NCI-H2227 treated with DMSO at 0.1 percent for 48 hours (cell line): Measurements from ENCODE around the gene CXXC1.
"Not testable (repeated sequence)": the region's sequence is repeated elsewhere in the genome, so short reads cannot be mapped to it uniquely, and the experiment has no call there.

Experiments used
- DNase-seq: peaks from one replicate; lab custom pipeline; 2025; lab: John Stamatoyannopoulos, UW

Gene CXXC1

DNA sequence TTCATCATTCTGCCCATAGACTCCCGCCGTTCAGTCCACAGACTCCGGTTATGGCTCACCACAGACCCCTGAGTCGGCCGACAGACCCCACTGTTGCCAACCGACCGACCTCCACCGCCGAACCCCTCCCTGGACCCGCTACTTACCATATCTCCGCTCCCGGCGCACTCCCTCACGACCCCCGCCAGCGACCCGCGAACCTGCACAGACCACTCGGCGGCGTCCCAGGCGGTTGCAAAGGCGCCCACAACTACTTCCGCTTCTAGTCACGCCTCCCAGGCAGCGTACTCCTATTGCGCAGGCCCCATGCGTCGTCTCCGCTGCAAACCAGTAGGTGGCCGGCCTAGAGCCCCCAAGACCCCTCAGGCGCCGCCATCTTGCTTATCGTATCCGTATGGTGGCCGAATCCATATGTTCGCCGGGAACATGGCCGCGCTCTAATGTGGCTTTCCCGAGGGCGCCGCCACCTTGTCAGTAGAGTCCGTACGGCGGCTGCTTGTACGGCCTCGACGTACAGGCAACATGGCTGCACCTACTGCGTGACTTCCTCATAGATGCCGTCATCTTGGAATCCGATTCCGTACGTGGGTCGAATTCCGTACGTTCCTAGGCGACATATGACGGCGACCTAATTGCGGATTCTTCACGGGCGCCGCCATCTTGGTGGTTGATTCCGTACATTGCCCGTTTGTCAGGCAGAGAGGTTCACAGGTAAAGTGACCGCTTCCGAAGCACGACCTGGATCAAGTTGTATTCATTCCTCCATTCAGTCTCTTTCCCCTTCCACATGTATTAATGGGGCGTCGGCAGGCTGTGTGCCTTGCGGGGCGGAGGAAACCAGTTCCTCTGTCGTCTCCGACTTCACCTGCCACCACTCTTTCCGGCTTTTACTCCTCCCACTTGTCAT lies at the start of gene CXXC1:
CXXC1 (minus strand) TSS at position 252 of the 907 bp plus-strand sequence; CDS start at position 149, 103 bp downstream.
- DNase-seq: peak; percentile 98

DNA sequence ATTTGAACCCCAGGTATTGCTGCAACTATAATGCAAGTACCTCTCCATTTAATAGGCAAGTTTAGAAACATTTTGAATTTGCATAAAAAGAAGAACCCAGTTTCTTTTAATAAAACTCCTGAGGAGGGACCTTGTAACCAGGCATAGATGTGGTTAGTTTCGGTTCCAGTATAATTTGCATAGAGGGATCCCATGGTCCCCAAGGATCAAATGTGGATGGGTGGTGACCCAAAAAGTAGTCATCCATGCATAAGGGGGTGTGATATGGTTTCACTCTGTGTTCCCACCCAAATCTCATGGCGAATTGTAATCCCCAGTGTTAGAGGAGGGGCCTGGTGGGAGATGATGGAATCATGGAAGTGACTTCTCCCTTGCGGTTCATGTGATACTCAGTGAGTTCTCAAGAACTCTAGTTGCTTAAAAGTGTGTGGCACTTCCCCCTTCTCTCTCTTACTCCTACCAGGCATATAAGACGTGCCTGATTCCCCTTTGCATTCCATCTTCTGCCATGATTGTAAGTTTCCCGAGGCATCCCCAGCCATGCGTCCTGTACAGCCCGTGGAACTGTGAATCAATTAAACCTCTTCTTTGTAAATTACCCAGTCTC lies 47.2 kb upstream of the CXXC1 start:
- DNase-seq: no peak

GRCh38 chr18:50331691-50332090 lies 44.2 kb upstream of the CXXC1 start:
- DNase-seq: no peak

GRCh38 chr18:50330176-50330575 lies 42.7 kb upstream of the CXXC1 start:
- DNase-seq: no peak

DNA sequence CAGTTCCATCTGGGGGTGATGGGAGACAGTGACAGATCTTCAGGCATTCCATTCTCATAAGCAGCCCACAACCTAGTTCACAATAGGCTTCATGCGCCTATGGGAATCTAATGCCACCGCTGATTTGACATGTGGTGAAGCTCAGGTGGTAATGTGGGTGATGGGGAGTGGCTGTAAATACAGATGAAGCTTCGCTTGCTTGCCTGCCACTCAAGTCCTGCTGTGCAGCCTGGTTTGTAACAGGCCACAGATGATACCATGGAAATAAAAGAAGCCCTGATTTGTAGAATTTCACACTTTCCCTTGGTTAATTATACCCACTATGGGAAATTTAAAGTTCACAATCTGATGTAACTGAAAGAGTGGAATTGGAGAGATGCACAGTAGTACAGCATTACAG lies 40.5 kb upstream of the CXXC1 start:
- no peak for DNase-seq

DNA sequence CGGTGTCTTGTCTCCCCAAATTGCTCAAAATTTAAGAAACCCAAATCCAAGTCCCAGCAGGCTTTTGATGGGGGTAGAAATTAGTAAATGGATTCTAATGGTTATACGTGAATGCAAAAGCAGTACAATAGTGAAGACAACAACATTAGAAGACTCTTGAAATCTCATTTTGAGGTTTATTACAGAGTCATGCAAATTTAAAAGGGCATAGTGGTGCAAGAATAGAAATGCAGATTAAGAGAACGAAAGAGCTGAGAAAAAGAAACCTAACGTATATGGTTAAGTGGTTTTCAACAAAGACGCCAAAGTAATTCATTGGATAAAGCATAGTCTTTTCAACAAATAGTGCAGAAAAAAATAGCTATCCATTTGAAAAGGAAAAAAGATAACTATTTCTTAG lies 33.2 kb upstream of the CXXC1 start:
- no peak for DNase-seq

GRCh38 chr18:50315100-50315871 lies 27.8 kb upstream of the CXXC1 start:
- DNase-seq: no peak

GRCh38 chr18:50313873-50314460 lies 26.5 kb upstream of the CXXC1 start:
- no peak for DNase-seq

- no peak for DNase-seq
These were observed 25.6 kb upstream of the CXXC1 start for GRCh38 chr18:50313031-50313607.

DNA sequence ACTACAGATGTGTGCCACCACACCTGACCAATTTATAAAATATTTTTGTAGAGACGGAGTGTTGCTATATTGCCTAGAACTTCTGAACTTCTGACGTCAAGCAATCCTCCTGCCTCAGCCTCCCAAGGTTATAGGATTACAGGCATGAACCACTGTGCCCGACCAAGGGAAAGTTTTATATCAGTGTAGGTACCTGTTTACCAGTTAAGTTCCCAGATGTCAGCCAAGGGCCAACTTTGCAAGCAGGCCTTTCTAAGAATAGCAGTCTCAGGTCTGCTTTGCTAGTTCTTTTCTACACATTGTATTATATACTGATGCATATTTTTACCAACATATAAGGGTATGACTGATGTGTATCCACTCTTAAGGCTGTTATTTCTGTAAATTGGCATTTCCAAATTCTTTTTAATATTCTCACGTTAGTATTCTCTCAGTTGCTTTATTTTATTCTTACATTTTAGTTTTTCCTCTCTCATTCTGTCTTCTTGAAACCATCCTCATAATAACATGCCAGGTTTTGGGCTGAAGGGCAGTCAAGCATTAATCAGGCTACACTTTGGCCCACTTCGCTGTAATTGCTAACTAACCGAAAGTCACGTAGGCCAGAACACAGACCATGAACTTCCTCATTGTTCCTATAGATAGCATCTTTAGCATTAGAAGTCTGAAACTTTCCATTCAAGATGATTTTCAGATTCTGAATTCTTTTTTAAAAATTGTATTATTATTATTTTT lies 25.0 kb upstream of the CXXC1 start:
- DNase-seq: no peak

DNA sequence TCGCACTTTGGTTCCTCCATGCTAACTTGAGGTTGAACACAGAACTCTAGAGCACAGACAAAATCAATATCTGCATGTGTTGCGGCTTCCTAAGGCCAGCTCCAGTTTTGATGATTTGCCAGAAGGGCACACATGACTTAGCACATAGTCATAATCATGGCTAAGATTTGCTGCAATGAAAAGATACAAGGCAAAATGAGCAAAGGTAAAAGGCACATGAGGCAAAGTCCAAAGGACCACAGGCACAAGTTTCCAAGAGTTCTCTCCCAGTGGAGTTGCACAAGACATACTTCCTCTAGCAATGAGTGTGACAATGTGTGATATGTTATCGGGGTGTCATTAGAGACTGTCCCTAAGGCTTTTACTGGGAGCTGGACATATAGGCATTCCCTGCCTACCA lies 24.2 kb upstream of the CXXC1 start:
- no peak for DNase-seq

DNA sequence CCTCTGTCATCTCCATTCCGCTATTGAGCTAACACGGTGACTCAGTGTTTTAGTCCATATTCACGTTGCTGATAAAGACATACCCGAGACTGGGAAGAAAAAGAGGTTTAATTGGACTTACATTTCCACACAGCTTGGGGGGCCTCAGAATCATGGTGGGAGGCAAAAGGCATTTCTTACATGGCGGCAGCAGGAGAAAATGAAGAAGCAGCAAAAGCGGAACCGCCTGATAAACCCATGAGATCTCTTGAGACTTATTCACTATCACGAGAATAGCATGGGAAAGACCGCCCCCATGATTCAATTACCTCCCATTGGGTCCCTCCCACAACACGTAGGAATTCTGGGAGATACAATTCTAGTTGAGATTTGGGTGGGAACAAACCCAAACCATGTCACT lies 22.6 kb upstream of the CXXC1 start:
- no peak for DNase-seq

DNA sequence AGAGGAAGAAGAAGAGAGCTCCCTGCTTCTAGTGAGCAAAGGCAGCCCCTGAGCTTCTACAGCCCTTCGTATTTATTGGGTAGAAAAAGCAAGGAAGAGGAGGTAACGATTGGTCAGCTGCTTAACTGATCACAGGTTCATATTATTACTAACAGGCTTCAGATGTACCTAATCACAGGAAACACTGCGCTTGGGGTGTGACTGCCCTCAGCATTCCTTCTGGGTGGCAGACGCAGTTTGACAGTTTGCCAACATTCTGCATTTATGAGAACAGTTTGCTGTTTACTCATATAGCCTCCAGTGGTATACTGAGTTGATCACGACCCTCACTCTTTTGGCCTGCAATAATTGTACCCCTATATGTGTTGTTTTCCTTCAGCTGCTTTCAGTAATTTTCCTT lies 21.4 kb upstream of the CXXC1 start:
- DNase-seq: not testable (repeated sequence)

GRCh38 chr18:50307738-50308470 lies 20.4 kb upstream of the CXXC1 start:
- peak; percentile 77 for DNase-seq

DNA sequence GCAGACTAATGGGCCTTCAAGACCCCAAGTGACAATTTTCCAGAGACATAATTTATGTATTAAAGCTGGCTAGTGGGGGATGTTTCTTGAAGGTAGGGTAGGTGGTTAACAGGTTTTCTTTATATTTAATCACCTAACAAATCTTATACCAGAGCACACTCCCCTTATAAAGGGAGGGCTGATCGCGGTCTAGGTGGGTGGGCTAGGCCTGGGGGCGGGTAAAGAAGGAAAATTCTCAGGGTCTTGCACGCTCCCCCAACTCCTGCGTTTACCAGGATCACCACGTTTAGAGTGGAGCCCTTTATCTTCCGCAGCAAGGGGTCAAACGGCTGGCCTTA lies 19.9 kb upstream of the CXXC1 start:
- no peak for DNase-seq

DNA sequence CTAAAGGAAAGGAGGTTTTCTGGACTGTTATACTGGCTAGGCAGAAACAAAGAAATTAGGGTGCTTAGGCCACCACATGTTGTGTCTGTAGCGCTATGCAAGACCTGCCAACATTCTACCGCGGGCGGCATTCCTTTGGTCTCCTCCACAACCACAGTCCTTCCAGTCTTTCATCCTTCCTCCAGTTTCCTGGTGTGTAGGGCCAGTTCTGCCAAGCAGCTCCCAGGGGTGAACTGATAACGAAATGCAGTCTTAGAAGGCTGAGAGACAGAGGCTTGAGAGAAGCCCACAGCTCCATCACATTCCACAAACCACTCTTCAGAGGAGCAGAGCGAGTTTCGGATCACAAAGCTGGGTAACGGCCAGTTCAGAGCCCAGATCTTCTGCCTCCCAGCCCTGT lies 19.5 kb upstream of the CXXC1 start:
- no peak for DNase-seq

GRCh38 chr18:50301074-50301473 lies 13.6 kb upstream of the CXXC1 start:
- no peak for DNase-seq

GRCh38 chr18:50299626-50300388 lies 12.3 kb upstream of the CXXC1 start:
- DNase-seq: no peak

DNA sequence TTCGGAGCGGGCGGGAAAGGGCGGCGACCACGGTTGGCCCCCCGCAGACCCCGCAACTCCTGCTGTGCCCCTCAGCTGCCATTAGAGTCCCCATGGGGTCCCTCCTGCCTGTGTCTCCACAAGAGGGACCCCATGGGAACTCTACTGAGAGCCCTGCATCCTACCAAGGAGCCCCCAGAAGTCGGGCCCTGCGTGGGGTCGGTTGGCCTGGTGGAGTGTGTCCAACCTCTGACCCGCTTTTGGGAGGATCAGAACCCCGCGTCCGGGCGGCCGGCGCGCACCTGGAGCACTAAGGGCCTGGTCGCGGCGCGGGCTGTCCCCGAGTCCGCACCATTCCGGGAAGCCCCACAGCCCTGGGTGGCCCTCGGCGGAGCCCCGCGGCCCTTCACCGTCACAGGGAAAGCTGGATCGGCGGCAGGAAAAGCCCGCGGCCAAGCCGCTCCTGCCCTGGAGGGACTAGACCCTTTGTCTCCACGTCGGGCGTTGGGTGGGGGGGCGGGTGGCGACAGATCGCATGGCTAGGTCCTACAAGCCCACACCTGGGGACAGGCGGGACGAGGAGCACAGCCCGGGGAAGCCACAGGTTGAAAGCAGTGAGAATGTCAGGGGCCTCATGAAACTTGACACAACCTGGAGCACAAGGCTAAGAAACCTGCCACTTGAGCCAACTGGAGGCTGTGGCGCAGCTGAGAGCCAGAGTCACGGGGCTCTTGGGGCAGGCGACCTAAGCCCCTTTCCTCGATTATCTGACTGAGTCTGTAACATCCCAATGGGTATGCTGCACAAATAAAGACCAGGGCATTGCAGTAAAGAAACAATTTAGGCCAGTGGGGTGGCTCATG lies 11.2 kb upstream of the CXXC1 start:
- DNase-seq: no peak
